ENCODE measurements around the gene TPRN.

TPRN gene

DNA sequence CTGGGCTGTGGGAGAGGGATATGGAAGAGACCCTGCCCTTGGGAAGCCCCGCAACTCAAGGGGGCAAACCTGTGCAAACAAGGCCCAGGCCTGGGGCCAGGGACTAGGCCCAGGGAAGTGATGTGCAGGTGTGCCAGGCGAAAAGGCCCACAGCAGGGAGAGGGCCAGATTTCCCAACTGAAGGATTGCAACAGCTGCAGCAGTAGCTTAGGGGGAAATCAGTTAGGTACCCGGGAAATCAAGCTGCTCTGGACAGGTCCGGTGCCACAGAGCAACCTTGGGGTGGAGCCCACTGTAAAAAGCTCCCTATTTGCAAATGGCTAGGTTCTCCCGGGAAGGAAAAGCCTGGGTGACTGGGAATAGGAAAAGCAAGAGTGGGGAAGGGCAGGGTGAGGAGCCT lies 51.2 kb downstream of the TPRN start:
- no peak overlapping the region for H3K4me3 ChIP-seq (ENCODE audit: low read length in 2 of 2)
- no peak overlapping the region for H3K27ac ChIP-seq (ENCODE audit: low read length)
- peaks cover 18 to 29% of the 10 kb centered on the region in 2 donors for H3K27me3 ChIP-seq (ENCODE audit: control insufficient read depth in 1 of 2, insufficient read depth in 2 of 2, low read length in 2 of 2)
- no peaks in the 10 kb centered on the region for H3K9me3 ChIP-seq (ENCODE audit: control insufficient read depth in 2 of 2, low read length in 2 of 2)
- H3K36me3 ChIP-seq (ENCODE audit: control insufficient read depth in 2 of 2, insufficient read depth in 2 of 2, low read length in 2 of 2): no peaks in the 10 kb centered on the region
- no peaks in the 10 kb centered on the region for H3K4me1 ChIP-seq (ENCODE audit: control insufficient read depth, insufficient read depth, low read length)
- no peak overlapping the region for H3K9ac ChIP-seq (ENCODE audit: low read length in 2 of 2)

- H3K9ac ChIP-seq (ENCODE audit: low read length in 2 of 2): no peak overlapping the region
- peaks cover 22 to 33% of the 10 kb centered on the region in 2 donors for H3K27me3 ChIP-seq (ENCODE audit: control insufficient read depth in 1 of 2, insufficient read depth in 2 of 2, low read length in 2 of 2)
- H3K36me3 ChIP-seq (ENCODE audit: control insufficient read depth in 2 of 2, insufficient read depth in 2 of 2, low read length in 2 of 2): no peaks in the 10 kb centered on the region
- H3K4me3 ChIP-seq (ENCODE audit: low read length in 2 of 2): no peak overlapping the region
- H3K9me3 ChIP-seq (ENCODE audit: control insufficient read depth in 2 of 2, low read length in 2 of 2): no peaks in the 10 kb centered on the region
- no peaks in the 10 kb centered on the region for H3K4me1 ChIP-seq (ENCODE audit: control insufficient read depth, insufficient read depth, low read length)
- H3K27ac ChIP-seq (ENCODE audit: low read length): no peak overlapping the region
Measured at GRCh38 chr9:137148661-137149060, 51.9 kb downstream of the TPRN start.

- H3K36me3 ChIP-seq (ENCODE audit: control insufficient read depth in 2 of 2, insufficient read depth in 2 of 2, low read length in 2 of 2): no peaks in the 10 kb centered on the region
- no peak overlapping the region for H3K27ac ChIP-seq (ENCODE audit: low read length)
- no peak overlapping the region for H3K9ac ChIP-seq (ENCODE audit: low read length in 2 of 2)
- no peak overlapping the region for H3K4me3 ChIP-seq (ENCODE audit: low read length in 2 of 2)
- no peaks in the 10 kb centered on the region for H3K9me3 ChIP-seq (ENCODE audit: control insufficient read depth in 2 of 2, low read length in 2 of 2)
- H3K4me1 ChIP-seq (ENCODE audit: control insufficient read depth, insufficient read depth, low read length): no peaks in the 10 kb centered on the region
- peaks cover 26 to 34% of the 10 kb centered on the region in 2 donors for H3K27me3 ChIP-seq (ENCODE audit: control insufficient read depth in 1 of 2, insufficient read depth in 2 of 2, low read length in 2 of 2)
Measured at GRCh38 chr9:137148242-137148641, 52.3 kb downstream of the TPRN start.

- H3K9me3 ChIP-seq (ENCODE audit: control insufficient read depth in 2 of 2, low read length in 2 of 2): no peaks in the 10 kb centered on the region
- no peak overlapping the region for H3K4me3 ChIP-seq (ENCODE audit: low read length in 2 of 2)
- H3K4me1 ChIP-seq (ENCODE audit: control insufficient read depth, insufficient read depth, low read length): no peaks in the 10 kb centered on the region
- no peak overlapping the region for H3K27ac ChIP-seq (ENCODE audit: low read length)
- peaks cover 29 to 36% of the 10 kb centered on the region in 2 donors for H3K27me3 ChIP-seq (ENCODE audit: control insufficient read depth in 1 of 2, insufficient read depth in 2 of 2, low read length in 2 of 2)
- no peak overlapping the region for H3K9ac ChIP-seq (ENCODE audit: low read length in 2 of 2)
- no peaks in the 10 kb centered on the region for H3K36me3 ChIP-seq (ENCODE audit: control insufficient read depth in 2 of 2, insufficient read depth in 2 of 2, low read length in 2 of 2)
Measured at GRCh38 chr9:137147793-137148160, 52.8 kb downstream of the TPRN start.

DNA sequence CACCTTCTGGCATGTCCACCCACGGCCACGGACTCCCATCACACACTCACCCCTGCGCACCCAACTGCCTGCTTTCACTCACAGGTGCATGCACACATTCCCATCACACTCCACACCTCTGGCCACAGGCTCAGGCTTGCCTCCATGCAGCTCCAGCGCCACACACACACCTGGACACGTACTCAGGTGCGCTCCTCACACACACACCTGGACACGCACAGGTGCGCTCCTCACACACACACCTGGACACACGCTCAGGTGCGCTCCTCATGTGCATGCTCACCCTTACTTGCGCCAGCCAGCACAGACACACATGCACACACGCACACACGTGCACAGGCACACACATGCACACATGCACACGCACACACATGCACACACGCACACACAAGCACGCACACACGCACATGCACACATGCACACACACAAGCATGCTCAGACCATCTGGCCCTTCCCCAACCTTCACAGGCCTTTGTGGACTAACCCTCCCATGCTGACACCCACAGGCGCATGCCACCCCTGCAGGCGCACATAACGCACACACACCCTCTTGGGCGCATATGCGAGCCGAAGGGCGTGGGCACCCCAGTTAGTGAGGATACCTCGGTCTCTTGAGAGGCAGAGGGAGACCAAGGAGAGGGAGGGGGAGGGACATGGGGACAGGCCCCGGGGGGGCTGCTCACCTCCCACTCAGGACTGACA lies 53.3 kb downstream of the TPRN start:
- no peak overlapping the region for H3K4me3 ChIP-seq (ENCODE audit: low read length in 2 of 2)
- H3K27ac ChIP-seq (ENCODE audit: low read length): no peak overlapping the region
- H3K4me1 ChIP-seq (ENCODE audit: control insufficient read depth, insufficient read depth, low read length): no peaks in the 10 kb centered on the region
- H3K27me3 ChIP-seq (ENCODE audit: control insufficient read depth in 1 of 2, insufficient read depth in 2 of 2, low read length in 2 of 2): peaks cover 35 to 39% of the 10 kb centered on the region in 2 donors
- no peak overlapping the region for H3K9ac ChIP-seq (ENCODE audit: low read length in 2 of 2)
- no peaks in the 10 kb centered on the region for H3K36me3 ChIP-seq (ENCODE audit: control insufficient read depth in 2 of 2, insufficient read depth in 2 of 2, low read length in 2 of 2)
- no peaks in the 10 kb centered on the region for H3K9me3 ChIP-seq (ENCODE audit: control insufficient read depth in 2 of 2, low read length in 2 of 2)

- Histone ChIP-seq H3K4me1 (ENCODE audit: control insufficient read depth, insufficient read depth, low read length) (no peaks in the 10 kb centered on the region), H3K36me3 (ENCODE audit: control insufficient read depth in 2 of 2, insufficient read depth in 2 of 2, low read length in 2 of 2) (no peaks in the 10 kb centered on the region), H3K9ac (ENCODE audit: low read length in 2 of 2) (no peak overlapping the region), H3K4me3 (ENCODE audit: low read length in 2 of 2) (no peak overlapping the region), H3K9me3 (ENCODE audit: control insufficient read depth in 2 of 2, low read length in 2 of 2) (no peaks in the 10 kb centered on the region), H3K27ac (ENCODE audit: low read length) (no peak overlapping the region), H3K27me3 (ENCODE audit: control insufficient read depth in 1 of 2, insufficient read depth in 2 of 2, low read length in 2 of 2) (peaks cover 42 to 44% of the 10 kb centered on the region in 2 donors)
Measured at GRCh38 chr9:137146527-137146918, 54.0 kb downstream of the TPRN start.

DNA sequence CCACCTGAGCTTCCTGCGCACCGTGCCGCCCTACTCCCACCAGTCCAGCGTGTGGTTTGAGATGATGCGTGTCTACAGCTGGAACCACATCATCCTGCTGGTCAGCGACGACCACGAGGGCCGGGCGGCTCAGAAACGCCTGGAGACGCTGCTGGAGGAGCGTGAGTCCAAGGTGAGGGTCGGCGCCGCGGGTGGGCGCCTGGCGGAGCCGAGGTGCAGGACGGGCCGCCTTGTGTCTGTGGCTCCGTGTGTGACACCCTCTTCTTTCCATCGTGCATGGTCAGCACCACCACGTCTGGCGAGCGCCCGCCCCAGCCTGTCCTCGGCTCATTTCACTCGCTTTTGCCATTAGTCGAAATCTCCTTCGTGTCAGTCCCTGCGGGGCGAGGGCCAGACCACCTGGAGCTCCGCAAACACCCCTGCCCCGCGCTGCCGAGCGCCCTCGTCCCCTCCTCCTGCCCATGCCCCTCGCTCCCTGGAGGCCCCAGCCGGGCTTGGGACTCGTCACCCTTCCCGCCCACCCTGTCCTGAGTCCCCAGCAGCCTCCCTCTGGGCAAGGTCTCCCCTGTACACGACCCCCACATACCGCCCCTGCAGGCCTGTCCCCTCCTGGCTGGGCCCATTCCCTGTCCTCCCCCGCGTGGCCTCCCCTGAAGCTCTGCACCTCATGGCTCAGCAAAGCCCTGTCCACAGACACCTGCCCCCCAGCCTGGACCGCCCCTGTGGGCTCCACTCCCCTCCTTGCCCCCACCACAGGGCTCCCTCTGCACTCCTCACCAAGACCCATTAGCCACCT lies 54.6 kb downstream of the TPRN start:
- peaks cover 48 to 50% of the 10 kb centered on the region in 2 donors for H3K27me3 ChIP-seq (ENCODE audit: control insufficient read depth in 1 of 2, insufficient read depth in 2 of 2, low read length in 2 of 2)

DNA sequence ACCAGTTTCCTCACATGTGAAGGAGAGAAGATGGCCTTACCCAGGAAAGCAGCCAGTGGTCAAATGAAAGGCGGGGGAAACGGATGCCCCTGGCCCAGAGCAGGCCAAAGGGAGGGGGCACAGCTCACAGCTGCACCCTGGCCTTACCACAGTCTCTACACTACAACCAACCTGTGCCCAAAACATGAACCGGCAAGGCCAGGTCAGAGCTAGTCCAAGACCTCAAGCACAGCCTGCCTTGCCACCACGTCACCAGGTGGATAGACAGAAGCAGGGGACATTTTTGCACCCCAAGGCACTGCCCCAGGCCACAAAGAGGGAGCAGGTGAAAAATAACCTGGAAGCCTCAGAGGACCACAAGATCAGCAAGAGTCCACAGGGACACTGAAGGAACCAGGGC lies 57.1 kb downstream of the TPRN start:
- Histone ChIP-seq H3K9ac (ENCODE audit: low read length in 2 of 2) (no peak overlapping the region), H3K9me3 (ENCODE audit: control insufficient read depth in 2 of 2, low read length in 2 of 2) (no peaks in the 10 kb centered on the region), H3K4me1 (ENCODE audit: control insufficient read depth, insufficient read depth, low read length) (peaks cover 4% of the 10 kb centered on the region), H3K27me3 (ENCODE audit: control insufficient read depth in 1 of 2, insufficient read depth in 2 of 2, low read length in 2 of 2) (peaks cover 60 to 69% of the 10 kb centered on the region in 2 donors), H3K36me3 (ENCODE audit: control insufficient read depth in 2 of 2, insufficient read depth in 2 of 2, low read length in 2 of 2) (no peaks in the 10 kb centered on the region), H3K27ac (ENCODE audit: low read length) (no peak overlapping the region), H3K4me3 (ENCODE audit: low read length in 2 of 2) (no peak overlapping the region)

More for the DNA sequence above, 54.6 kb downstream of the TPRN start:
- Histone ChIP-seq H3K27ac (ENCODE audit: low read length) (no peak overlapping the region), H3K4me1 (ENCODE audit: control insufficient read depth, insufficient read depth, low read length) (no peaks in the 10 kb centered on the region), H3K9ac (ENCODE audit: low read length in 2 of 2) (no peak overlapping the region), H3K9me3 (ENCODE audit: control insufficient read depth in 2 of 2, low read length in 2 of 2) (no peaks in the 10 kb centered on the region), H3K4me3 (ENCODE audit: low read length in 2 of 2) (no peak overlapping the region), H3K36me3 (ENCODE audit: control insufficient read depth in 2 of 2, insufficient read depth in 2 of 2, low read length in 2 of 2) (no peaks in the 10 kb centered on the region)

- Histone ChIP-seq H3K9ac (ENCODE audit: low read length in 2 of 2) (no peak overlapping the region), H3K9me3 (ENCODE audit: control insufficient read depth in 2 of 2, low read length in 2 of 2) (no peaks in the 10 kb centered on the region), H3K36me3 (ENCODE audit: control insufficient read depth in 2 of 2, insufficient read depth in 2 of 2, low read length in 2 of 2) (no peaks in the 10 kb centered on the region), H3K27me3 (ENCODE audit: control insufficient read depth in 1 of 2, insufficient read depth in 2 of 2, low read length in 2 of 2) (peaks cover 65 to 71% of the 10 kb centered on the region in 2 donors), H3K4me1 (ENCODE audit: control insufficient read depth, insufficient read depth, low read length) (peaks cover 4% of the 10 kb centered on the region), H3K27ac (ENCODE audit: low read length) (no peak overlapping the region), H3K4me3 (ENCODE audit: low read length in 2 of 2) (no peak overlapping the region)
Measured at GRCh38 chr9:137141976-137142936, 58.3 kb downstream of the TPRN start.

Measured in stomach smooth muscle (tissue), 2 donors.